RCC 7860 (cell line): ENCODE results near the gene KCNK7.
A peak's percentile ranks its signal among the peaks of the same experiment; 100 is the strongest.
"Not testable (repeated sequence)": the region's sequence is repeated elsewhere in the genome, so short reads cannot be mapped to it uniquely, and the experiment has no call there.

ENCODE experiments used
- DNase-seq: peaks from one replicate; pipeline ENCODE4 v3.0.0-alpha.2; 2015; ENCODE audit warnings: low spot score
- FAIRE-seq: peaks from 2 replicates; lab custom pipeline; 2012; peaks lifted over from hg19 to GRCh38; lab: Jason Lieb, UNC

KCNK7 gene

GRCh38 chr11:65574811-65575567 is 20.6 kb downstream of the KCNK7 start:
- no peak for DNase-seq
- no peak for FAIRE-seq

GRCh38 chr11:65574109-65574810 is 21.3 kb downstream of the KCNK7 start:
- FAIRE-seq (no peak), DNase-seq (peak; percentile 92)

DNA sequence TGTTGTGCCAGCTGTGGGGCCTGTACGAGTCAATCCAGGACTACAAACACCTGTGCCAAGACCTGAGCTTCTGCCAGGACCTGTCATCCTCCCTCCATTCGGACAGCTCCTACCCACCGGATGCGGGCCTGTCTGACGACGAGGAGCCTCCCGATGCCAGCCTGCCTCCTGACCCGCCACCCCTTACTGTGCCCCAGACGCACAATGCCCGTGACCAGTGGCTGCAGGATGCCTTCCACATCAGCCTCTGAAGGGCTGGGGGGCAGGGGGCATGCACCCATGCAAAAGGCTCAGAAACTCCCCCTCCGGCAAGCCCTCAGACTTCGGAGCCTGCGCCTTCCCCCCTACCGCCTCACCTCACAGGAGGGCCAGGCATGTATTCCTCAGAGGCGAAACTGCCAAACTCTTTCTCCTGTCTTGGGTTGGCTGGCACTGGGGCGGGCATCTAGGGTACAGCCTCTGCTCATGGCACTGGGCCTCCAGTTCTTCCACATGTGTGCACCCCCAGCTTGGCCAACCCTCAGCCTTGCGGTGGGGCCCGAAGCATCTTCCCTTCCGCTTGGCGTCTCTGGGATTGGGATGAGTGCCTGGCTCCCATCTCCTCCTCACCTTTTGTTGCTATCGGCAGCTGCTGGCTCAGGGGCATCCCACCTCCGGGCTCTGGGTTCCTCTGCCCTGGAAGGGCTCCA is 22.1 kb downstream of the KCNK7 start:
- DNase-seq (no peak), FAIRE-seq (no peak)

DNA sequence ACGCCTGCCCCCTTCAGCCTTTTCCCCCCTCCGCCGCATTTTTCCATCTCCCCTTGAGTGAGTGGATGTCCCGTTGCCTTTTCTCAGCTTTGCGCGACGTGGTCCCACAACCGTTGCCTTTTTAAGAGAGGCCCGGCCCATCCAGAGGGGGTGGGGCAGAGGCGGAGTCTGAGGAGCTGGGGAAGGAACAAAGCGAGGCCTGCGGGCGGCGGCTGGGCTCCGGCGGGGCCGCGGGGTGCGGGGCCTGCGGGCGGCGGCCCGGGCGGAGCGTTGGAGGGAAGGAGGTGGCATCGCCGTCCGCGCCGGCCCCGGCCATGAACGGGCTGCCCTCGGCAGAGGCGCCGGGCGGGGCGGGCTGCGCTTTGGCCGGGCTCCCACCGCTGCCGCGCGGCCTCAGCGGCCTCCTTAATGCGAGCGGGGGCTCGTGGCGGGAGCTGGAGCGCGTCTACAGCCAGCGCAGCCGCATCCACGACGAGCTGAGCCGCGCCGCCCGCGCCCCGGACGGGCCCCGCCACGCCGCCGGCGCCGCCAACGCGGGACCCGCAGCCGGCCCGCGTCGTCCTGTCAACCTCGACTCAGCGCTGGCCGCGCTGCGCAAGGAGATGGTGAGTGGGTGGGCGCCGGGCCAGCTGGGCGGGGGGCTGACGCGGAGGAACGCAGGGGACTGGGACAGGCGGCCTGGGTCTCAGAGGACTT is 23.1 kb downstream of the KCNK7 start, which contains the start of gene FAM89B:
FAM89B (plus strand) TSS at position 183 of the 696 bp plus-strand sequence; CDS start at position 315, 132 bp downstream.
- no peak for FAIRE-seq
- DNase-seq = peak; percentile 45

- DNase-seq = peak; percentile 42
- no peak for FAIRE-seq
These were observed 23.7 kb downstream of the KCNK7 start for GRCh38 chr11:65571940-65572339.

DNA sequence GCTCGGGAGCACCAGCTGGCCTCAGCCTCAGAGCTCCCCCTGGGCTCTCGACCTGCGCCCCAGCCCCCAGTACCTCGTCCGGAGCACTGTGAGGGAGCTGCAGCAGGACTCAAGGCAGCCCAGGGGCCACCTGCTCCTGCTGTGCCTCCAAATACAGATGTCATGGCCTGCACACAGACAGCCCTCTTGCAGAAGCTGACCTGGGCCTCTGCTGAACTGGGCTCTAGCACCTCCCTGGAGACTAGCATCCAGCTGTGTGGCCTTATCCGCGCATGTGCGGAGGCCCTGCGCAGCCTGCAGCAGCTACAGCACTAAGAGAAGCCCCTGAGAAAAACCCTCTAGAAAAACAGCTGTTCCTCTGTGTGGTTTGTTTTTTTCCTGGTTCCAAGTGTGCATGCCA is 24.2 kb downstream of the KCNK7 start:
- no peak for FAIRE-seq

DNA sequence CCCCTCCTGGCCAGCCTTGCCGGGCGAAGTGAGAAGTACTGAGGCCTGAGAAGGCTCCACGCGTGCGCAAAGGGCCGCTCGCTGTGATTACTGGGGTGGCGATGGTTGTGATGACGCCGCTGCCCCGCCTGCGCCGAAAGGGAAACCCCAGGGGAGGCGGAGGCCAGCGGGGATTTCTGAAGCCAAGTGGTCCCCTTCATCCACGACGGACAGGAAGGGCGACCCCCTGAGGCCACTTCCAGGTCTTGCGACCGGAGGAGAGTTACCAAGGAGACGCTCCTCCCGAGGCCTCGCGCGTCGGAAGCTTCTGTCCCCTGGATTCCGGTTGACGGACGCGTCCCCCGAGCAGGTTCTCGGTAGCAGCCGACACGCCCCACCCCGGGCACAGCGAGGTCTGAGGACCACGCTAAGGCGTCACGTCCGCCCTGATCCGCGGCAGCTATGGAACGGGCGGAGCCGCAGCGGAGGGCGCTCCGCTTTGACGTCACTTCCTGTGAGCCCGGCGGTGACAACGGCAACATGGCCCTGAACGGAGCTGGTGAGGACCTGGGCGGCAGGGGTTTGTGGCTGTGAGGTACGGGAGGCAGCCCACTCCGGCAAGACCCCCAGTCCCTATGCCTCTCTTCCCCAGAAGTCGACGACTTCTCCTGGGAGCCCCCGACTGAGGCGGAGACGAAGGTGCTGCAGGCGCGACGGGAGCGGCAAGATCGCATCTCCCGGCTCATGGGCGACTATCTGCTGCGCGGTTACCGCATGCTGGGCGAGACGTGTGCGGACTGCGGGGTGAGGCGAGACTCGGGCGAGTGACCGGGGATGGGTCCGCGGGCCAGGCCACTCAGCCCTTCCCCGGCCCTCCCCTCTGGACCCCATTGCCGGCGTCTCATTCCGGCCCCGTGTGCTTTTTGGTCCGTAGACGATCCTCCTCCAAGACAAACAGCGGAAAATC is 25.4 kb downstream of the KCNK7 start, which contains the start of gene ZNRD2:
ZNRD2 (plus strand) TSS at position 505 of the 946 bp plus-strand sequence; CDS start at position 520, 15 bp downstream.
- DNase-seq = peak; percentile 93
- peak; percentile 62 for FAIRE-seq

More for the DNA sequence above, 24.2 kb downstream of the KCNK7 start:
- DNase-seq = no peak

GRCh38 chr11:65569164-65569972 is 26.2 kb downstream of the KCNK7 start:
- DNase-seq (no peak), FAIRE-seq (no peak)

DNA sequence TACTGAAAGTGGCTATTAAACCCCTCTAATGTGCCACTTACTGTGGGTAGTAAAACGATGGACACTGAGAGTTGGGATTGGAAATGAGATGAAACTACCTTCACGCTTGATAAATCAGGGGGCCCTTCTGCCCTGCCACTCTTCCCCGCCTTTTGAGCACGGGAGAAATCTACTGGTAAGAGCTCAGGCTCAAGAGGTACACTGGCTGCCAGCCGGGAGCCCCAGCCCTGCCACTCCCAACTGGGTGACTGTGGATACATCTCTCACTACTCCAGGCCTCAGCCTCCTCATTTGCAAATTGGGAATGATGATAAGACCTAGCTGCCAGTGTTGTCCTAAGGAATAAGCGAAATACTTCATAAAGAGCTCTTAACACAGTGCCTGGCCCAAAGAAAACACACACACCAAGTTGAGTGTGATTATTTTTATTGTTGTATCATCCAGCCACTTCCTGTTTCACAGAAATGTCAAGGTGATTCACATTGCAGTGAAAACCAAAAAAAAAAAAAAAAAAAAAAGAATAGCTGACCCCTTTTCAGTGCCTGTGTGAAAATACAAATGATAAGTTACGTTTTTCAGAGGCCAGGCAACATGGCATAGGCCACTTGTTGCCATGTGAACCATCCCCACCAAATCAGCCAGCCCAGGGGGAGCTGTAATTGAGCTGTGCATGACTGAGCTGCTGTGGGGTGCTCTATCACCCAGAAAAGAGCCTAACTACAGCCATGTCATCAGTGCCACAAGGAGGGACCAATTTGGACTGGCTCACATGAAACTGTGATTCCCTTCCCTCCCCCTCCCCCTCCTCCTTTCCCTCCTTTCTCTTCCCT is 29.8 kb downstream of the KCNK7 start:
- DNase-seq = no peak
- FAIRE-seq = no peak

- not testable (repeated sequence) for FAIRE-seq, DNase-seq
These were observed 30.6 kb downstream of the KCNK7 start for GRCh38 chr11:65564879-65565559.

GRCh38 chr11:65563601-65564000 is 32.0 kb downstream of the KCNK7 start:
- DNase-seq (no peak), FAIRE-seq (no peak)

DNA sequence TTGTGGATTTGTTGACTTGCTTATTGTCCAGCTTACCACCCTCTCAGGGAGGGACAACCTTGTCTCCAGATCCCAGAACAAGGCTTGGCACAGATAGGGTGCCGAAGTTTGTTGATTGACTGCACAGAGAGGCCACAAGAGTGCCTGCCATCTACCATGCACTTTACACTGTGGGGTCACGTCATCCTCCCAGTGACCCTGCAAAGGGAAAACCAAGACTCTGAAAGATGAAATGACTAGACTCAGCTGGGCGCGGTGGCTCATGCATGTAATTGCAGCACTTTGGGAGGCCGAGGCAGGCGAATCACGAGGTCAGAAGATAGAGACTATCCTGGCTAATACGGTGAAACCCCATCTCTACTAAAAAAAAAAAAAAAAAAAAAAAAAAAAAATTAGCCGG is 32.8 kb downstream of the KCNK7 start:
- DNase-seq (no peak), FAIRE-seq (no peak)

DNA sequence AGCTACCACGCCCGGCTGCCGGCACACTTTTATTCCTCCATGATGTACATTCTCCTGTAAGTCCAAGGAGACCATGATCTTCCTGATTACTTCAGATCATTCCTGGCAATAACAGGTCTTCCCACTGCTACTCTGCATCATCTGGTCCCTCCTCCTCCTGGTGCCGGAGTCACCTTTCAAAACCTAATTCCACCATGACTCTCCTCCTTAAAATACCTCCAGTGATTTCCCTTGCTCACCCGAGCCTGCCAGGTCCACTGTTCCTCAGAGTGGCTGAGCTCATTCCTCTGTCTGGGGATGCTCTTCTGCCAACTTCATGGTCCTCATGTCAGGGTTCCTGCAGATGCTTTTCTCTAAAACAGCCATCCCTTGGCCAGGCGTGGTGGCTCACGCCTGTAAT is 33.6 kb downstream of the KCNK7 start:
- DNase-seq (no peak), FAIRE-seq (no peak)

DNA sequence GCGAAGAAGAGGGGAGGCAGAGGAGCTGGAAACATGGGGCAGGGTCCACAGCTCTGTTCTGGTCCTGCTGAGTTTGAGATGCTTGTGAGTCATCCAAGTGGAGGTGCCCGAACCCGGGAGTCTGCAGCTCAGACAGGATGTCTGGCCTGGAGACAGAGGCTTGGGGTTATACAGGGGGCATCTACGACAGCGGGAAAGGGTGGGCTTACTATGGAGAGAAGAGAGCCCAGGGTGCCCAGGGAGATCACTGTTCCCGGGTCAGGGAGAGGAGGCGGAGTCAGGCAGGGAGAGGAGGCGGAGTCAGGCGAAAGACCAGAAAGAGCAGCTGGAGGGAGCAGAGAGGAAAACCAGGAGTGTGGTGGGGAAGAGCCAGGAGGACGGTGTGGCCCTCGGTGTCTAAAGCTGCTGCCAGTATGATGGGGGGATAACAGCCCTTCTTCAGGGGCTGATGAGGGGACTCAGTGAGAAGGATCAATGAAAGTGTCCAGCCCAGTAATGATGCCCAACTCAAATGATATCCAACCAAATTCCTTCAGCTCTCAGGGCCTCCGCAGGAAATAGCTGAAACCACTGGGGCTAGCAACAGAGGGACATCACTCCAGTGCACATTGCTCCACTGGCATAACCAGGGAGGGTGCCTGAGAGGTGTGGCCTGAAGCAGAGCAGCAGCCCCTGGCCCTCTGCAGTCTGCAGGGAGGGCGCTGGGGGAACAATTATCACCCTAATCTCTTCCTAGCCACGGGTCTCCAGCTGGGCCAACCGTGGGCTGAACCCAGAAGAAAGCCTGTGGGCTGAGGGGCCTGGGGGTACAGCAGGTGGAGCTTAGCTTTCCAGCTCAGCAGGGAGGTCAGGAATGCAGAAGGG is 34.8 kb downstream of the KCNK7 start:
- peak; percentile 80 for DNase-seq
- FAIRE-seq = peak; percentile 10

DNA sequence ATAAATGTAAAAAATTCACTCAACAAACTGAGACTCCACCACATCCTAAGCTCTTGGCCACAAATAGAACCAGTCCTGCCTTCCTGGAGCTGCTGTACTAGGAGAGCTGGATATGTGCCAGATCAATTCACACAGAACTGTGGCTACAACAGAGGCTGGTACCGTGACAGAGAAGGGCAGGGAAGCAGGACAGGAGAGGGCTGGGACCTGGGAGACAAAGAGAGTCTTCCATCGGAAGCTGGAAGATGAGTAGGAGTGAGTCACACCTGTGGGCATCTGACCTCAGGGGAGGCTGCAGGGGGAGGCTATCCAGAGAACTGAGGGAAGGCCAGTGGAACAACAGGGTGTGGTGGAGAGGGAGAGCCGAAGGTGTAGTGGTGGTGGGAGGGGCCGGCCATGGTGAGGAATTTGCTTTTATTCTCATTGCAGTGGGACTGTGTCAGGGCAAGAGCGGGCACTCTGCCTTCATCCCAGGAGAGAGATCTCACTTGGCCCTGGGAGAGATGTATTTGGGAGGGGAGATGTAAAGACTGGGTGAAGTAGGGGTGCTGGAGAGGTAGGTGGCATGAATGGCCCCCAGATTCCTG is 35.6 kb downstream of the KCNK7 start:
- DNase-seq (peak; percentile 98), FAIRE-seq (peak; percentile 94)

GRCh38 chr11:65559535-65559934 is 36.1 kb downstream of the KCNK7 start:
- FAIRE-seq = no peak
- no peak for DNase-seq
